ENCODE data around the gene PAPSS1.
A peak's percentile ranks its signal among the peaks of the same experiment; 100 is the strongest.
"Not testable (repeated sequence)": the region's sequence is repeated elsewhere in the genome, so short reads cannot be mapped to it uniquely, and the experiment has no call there.

The PAPSS1 gene

GRCh38 chr4:107719922-107720722 is at the start of gene PAPSS1:
PAPSS1 (minus strand) TSS chr4:107720234; CDS start chr4:107720179, 55 bp downstream.
- peak; percentile 96 for DNase-seq (ENCODE audit: low spot score)

DNA sequence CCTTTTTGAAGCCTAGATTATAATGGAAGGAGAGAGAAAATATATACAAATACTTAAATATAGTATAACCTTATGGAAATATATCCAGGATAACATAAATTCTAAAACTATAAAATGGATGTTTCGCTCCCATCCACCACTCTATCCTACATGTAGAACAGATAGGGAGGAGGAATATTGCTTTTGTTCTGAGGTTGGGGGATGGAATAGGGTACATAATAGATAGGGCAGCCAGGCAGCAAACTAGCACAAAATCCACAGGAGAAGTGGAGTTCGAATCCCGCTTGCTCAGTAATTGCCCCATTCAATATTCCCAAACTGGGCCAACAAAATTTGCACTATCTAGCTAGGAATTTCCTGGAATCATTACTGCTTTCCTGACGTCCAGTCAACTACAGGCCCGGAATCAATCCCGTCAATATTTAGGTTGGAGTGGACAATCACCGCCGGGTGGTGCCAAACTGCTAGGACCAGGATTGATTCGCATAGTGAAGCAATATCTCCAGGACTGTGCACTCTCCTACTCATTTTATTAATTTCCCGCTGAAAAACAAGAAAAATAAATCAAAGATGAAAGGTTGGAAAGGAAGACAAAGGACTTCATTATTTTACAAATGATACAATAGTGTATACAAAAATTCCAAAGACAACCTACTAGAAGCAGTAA is 40.4 kb upstream of the PAPSS1 start:
- no peak for DNase-seq (ENCODE audit: low spot score)

- DNase-seq (ENCODE audit: low spot score): no peak
These were observed 37.9 kb upstream of the PAPSS1 start for GRCh38 chr4:107757864-107758476.

DNA sequence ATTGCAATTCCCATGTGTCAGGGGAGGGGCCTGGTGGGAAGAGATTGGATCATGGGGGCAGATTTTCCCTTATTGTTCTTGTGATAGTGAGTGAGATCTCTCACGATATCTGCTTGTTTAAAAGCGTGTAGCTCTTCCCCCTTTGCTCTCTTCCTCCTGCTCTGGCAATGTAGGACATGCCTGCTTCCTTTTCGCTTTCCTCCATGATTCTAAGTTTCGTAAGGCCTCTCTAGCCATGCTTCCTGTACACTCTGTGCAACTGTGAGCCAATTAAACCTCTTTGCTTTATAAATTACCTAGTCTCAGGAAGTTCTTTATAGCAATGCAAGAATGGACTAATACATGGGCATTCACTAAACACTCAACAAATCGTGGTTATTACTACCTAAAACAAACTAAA is 37.2 kb upstream of the PAPSS1 start:
- DNase-seq (ENCODE audit: low spot score): no peak

DNA sequence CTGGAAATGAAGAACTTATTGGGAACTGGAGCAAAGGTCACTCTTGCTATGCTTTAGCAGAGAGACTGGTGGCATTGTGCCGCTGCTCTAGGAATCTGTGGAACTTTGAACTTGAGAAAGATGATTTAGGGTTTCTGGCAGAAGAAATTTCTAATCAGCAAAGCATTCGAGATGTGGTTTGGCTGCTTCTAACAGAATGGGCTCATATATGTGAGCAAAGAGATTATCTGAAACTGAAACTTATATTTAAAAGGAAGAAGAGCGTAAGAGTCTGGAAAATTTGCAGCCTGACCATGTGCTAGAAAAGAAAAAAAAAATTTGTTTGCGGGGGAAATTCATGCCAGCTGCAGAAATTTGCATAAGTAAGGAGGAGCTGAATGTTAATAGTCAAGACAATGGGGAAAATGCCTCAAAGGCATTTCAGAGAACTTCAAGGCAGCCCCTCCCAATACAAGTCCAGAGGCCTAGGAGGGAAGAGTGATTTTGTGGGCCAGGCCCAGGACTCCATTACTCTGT is 35.9 kb upstream of the PAPSS1 start:
- no peak for DNase-seq (ENCODE audit: low spot score)

GRCh38 chr4:107751670-107752069 is 31.6 kb upstream of the PAPSS1 start:
- no peak for DNase-seq (ENCODE audit: low spot score)

DNA sequence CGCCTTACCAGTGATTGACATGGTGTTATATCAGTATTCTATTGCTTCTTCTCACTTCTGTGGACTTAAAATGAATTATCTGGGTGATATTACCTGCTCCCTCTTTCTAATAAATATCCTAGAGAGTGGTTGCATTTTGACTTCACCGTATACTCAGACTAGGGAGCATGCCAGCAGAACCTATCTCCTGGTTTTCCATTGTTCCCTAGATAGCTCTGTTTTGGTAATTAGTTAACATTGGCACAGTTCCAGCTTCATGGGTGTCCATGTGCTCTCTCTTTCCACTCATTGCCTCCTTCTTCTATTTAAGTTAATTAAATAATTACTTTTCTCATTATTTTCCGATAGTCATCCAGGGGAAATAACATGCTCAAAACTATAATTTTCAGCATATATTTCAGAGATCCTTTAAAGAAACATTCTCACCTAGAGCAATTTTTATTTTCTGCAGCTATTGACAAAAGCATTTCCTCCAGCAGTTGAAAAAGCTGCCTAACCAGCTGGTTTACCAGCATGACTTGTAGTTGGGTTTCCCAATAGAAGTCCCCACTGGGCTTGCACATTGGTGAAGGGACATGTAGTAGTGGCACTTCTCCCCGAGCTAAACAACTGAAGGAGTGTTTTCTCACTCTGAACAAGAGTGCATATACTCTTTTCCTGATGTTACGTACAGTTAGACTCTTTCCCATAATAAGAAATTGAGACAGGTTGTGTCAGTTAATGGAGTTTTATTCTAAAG is 27.9 kb upstream of the PAPSS1 start:
- DNase-seq (ENCODE audit: low spot score): no peak

DNA sequence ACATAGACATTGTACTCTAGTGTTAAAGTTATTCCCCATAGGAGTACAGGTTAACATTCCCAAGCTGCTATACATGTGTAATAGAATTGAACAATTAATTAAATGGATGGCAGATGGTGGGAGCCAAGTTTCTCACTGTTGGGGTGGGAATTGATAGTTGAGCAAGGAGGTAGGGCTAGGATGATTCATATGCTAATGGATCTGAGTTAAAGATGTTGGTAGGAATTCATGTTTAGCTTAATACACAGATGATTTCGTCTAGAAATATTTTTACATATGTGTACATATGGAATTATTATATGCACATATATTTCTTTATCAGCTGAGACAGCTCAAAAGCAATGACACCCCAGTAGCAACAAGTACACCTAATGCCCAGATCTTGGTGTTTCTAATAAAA is 26.1 kb upstream of the PAPSS1 start:
- DNase-seq (ENCODE audit: low spot score): no peak

DNA sequence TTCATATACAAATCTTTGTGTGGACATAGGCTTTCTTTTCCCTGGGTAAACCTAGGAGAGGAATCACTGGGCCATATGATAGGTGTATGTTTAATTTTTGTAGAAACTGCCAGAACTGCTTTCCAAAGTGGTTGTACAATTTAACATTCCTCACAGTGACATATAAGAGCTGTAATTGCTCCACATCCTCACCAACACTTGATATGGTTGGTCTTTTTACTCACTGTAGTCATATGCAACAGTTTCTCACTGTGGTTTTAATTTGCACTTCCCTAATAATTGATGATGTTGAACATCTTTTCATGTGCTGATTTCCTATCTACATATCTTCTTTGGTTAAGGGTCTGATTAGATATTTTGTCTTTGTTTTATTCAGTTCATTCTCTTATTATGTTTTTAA is 24.5 kb upstream of the PAPSS1 start:
- DNase-seq (ENCODE audit: low spot score): no peak

GRCh38 chr4:107743532-107743931 is 23.5 kb upstream of the PAPSS1 start:
- DNase-seq (ENCODE audit: low spot score): no peak

GRCh38 chr4:107742791-107743190 is 22.8 kb upstream of the PAPSS1 start:
- no peak for DNase-seq (ENCODE audit: low spot score)

- DNase-seq (ENCODE audit: low spot score): no peak
These were observed 22.2 kb upstream of the PAPSS1 start for GRCh38 chr4:107742196-107742595.

GRCh38 chr4:107740950-107741701 is 21.1 kb upstream of the PAPSS1 start:
- DNase-seq (ENCODE audit: low spot score): no peak

DNA sequence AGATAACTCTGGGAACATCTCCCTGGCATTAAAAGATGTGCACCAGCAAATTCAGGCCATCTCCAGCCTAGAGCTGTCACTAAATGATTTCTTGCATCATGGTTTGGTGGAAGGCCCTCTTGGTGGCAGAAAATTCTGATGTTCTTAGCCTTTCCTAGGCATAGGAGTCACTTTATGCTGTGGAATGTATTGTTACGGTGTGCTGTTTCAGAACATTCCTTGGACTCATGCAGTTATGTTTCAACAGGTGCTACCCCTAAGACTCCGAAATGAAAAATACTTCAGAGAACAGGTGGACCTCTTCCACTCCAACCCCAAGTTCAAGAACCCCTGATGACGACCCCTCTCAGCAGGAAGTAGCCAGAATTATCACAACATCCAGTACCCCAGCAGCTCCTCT is 20.3 kb upstream of the PAPSS1 start:
- no peak for DNase-seq (ENCODE audit: low spot score)

DNA sequence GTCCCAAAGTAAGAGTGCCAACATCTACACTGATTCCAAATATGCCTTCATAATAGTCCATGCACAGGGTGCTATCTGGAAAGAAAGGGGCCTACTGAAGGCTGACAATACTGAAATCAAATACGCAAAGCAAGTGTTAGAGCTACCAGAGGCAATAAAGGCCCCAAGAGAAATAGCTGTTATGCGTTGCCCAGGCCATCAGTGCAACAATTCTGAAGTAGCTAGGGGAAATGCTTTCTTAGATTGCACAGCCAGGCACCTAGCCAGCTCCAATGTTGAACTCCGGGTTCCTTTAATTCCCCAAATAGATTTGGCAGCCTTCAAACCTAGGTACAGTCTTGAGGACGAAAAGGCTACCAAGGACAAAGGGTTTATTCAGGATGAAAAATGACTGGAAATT is 17.4 kb upstream of the PAPSS1 start:
- no peak for DNase-seq (ENCODE audit: low spot score)

DNA sequence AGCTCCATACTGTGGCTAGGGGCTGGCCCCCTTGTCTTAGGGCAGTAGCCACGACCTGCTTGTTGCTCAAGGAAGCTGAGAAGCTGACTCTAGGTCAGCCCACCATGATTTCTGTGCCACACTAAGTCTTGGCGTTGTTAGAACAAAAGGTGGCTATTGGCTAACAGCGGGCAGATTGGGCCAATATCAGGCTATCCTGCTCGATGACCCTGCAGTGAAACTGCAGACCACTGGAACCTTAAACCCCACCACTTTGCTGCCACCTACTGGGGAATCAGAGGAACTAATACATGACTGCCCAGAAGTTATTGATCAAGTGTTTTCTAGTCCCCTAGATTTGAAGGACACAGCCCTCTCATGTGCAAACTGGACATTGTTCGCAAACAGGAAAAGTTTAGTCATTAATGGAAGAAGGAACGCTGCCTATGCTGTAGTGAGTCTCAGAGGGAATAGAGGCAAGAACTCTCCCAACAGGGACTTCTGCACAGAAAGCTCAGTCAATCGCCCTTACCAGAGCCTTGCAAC is 17.0 kb upstream of the PAPSS1 start:
- DNase-seq (ENCODE audit: low spot score): peak; percentile 54

GRCh38 chr4:107736037-107736436 is 16.0 kb upstream of the PAPSS1 start:
- no peak for DNase-seq (ENCODE audit: low spot score)

- no peak for DNase-seq (ENCODE audit: low spot score)
These were observed 14.1 kb upstream of the PAPSS1 start for GRCh38 chr4:107734120-107734519.

- no peak for DNase-seq (ENCODE audit: low spot score)
These were observed 13.4 kb upstream of the PAPSS1 start for GRCh38 chr4:107733431-107733925.

DNA sequence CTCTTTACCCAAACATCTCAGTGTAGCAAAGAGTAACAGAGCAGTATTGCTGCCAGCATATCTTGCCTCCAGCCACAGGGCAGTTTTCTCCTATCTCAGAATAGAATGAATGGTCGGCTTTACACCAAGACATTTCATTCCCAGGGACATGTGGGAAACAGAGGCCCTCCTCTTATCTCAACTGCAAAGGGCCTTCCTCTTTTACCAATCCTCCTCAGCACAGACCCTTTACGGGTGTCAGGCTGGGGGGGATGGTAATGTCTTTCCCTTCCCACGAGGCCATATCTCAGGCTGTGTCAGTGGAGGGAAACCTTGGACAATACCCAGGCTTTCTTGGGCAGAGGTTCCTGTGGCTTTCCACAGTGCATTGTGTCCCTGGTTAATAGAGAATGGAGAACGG is 9.0 kb upstream of the PAPSS1 start:
- DNase-seq (ENCODE audit: low spot score): not testable (repeated sequence)

All from CD4-positive, alpha-beta T cell treated with Interleukin-6 at 100 ng/mL for 8 hours (primary cell).